ENCODE measurements around the gene PRRX2.

DNA sequence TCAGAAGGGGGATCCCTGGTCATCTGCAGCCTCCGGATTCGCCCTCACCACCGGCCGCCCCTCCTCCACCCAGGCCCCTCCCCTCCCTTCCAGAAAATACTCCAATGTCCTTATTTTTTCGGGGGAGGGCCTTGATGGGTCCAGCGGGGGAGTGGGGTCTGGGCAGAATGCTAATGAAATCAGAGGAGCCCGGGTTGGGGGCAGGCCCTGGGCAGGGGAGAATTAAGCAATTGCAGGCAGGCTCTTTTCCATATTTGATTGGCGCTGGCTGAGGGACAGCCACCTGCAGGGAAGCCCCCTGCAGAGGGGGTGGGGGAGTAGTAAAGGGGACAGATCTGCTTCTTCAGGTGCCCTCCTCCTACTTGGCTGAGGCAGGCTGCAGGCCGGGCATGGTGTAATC, 21.3 kb downstream of the PRRX2 start:
- TF ChIP-seq, protein P1, sequence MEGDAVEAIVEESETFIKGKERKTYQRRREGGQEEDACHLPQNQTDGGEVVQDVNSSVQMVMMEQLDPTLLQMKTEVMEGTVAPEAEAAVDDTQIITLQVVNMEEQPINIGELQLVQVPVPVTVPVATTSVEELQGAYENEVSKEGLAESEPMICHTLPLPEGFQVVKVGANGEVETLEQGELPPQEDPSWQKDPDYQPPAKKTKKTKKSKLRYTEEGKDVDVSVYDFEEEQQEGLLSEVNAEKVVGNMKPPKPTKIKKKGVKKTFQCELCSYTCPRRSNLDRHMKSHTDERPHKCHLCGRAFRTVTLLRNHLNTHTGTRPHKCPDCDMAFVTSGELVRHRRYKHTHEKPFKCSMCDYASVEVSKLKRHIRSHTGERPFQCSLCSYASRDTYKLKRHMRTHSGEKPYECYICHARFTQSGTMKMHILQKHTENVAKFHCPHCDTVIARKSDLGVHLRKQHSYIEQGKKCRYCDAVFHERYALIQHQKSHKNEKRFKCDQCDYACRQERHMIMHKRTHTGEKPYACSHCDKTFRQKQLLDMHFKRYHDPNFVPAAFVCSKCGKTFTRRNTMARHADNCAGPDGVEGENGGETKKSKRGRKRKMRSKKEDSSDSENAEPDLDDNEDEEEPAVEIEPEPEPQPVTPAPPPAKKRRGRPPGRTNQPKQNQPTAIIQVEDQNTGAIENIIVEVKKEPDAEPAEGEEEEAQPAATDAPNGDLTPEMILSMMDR (IDR thresholded peaks at IDR 0.05), result no peak
- no peak for TF ChIP-seq POLR2A (IDR thresholded peaks at IDR 0.05)
